Upper lobe of right lung (tissue), 1 donor: ENCODE results near the gene COX7B2. TPM values are rescaled to one million over a fixed set of nuclear protein-coding genes. Genes with fewer than 3 reads are reported as not detected.
A peak's percentile ranks its signal among the peaks of the same experiment; 100 is the strongest.

ENCODE experiments used
- ATAC-seq: fragments of 200-7000 bp; cut with Tn5 transposase; one replicate; pipeline ENCODE4 v1.9.1; 2020; ENCODE audit warnings: mild to moderate bottlenecking, moderate library complexity
- DNase-seq: peaks from one replicate; pipeline ENCODE4 v3.0.0-alpha.2; 2020
- H3K27ac ChIP-seq: fragments of 200-600 bp; one replicate; pipeline ENCODE4 v1.8.0; 2022
- H3K27me3 ChIP-seq: fragments of 200-600 bp; one replicate; pipeline ENCODE4 v1.8.0; 2022; ENCODE audit warnings: mild to moderate bottlenecking
- H3K36me3 ChIP-seq: fragments of 200-600 bp; one replicate; pipeline ENCODE4 v1.8.0; 2022
- H3K4me1 ChIP-seq: fragments of 200-600 bp; one replicate; pipeline ENCODE4 v1.8.0; 2022
- H3K4me3 ChIP-seq: fragments of 200-600 bp; one replicate; pipeline ENCODE4 v1.8.0; 2022; ENCODE audit warnings: mild to moderate bottlenecking
- H3K9me3 ChIP-seq: fragments of 200-600 bp; one replicate; pipeline ENCODE4 v1.8.0; 2022
- intact Hi-C: fragments of 100-400 bp; cut with DNase I; formaldehyde crosslinking; loops from one replicate; pipeline ENCODE4 v1.11.0; 2022
- total RNA-seq: library from RNA; stranded (reverse); fragmentation: NEBNext Ultra II Directional; extraction: Animal tissue kit (Norgen Biotek cat#: 25700); gene quantifications from one replicate; pipeline ENCODE4 v1.2.1, GENCODE V29; 2021
- TF ChIP-seq, protein P1 (sequence below): fragments of 200-600 bp; IDR thresholded peaks from one replicate; pipeline ENCODE4 v1.8.0; 2022; ENCODE audit warnings: antibody characterized with exemption
- donor health status: DM: no; HTN: yes; CAD: no; lungs with severe emphysema.

The COX7B2 gene
- total RNA-seq, 1 donor from 2014 or later, result not detected

DNA sequence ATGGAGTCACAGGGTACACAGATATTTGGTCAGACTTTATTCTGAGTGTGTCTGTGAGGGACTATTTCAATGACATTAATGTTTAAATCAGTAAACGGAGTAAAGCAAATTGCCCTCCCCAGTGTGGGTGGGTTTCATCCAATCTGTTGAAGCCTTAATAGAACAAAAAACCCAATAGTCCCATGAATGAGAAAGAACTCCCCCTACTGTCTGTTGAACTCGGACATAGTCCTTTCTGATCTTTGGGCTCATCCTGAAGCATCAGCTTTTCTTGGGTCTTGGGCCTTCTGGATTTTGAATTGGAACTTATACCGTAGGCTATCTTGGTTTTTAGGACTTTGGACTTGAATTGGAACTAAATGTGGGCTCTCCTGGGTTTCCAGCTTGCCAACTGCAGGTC lies 193.6 kb downstream of the COX7B2 start:
- intact Hi-C loops, result no loop called here
- Histone ChIP-seq H3K36me3 (no peaks in the 10 kb centered on the region), H3K27ac (no peak overlapping the region), H3K4me1 (no peaks in the 10 kb centered on the region), H3K27me3 (no peaks in the 10 kb centered on the region), H3K9me3 (no peaks in the 10 kb centered on the region), H3K4me3 (no peak overlapping the region)
- TF ChIP-seq, protein P1, sequence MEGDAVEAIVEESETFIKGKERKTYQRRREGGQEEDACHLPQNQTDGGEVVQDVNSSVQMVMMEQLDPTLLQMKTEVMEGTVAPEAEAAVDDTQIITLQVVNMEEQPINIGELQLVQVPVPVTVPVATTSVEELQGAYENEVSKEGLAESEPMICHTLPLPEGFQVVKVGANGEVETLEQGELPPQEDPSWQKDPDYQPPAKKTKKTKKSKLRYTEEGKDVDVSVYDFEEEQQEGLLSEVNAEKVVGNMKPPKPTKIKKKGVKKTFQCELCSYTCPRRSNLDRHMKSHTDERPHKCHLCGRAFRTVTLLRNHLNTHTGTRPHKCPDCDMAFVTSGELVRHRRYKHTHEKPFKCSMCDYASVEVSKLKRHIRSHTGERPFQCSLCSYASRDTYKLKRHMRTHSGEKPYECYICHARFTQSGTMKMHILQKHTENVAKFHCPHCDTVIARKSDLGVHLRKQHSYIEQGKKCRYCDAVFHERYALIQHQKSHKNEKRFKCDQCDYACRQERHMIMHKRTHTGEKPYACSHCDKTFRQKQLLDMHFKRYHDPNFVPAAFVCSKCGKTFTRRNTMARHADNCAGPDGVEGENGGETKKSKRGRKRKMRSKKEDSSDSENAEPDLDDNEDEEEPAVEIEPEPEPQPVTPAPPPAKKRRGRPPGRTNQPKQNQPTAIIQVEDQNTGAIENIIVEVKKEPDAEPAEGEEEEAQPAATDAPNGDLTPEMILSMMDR, result no peak
- no peak for ATAC-seq
- DNase-seq, result no peak

DNA sequence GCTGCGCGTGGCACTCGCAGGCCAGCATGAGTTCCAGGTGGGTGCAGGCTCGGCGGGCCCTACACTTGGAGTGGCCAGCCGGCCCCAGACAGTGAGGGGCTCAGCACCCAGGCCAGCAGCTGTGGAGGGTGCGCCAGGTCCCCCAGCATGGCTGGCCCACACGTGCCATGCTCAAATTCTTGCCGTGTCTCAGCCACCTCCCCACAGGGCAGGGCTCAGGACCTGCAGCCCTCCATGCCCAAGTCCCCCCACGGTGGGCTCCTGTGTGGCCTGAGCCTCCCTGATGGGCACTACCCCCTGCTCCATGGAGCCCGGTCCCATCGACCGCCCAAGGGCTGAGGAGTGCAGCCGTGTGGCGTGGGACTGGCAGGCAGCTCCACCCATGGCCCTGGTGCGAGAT lies 210.2 kb downstream of the COX7B2 start:
- no peak overlapping the region for H3K27ac ChIP-seq
- no peak overlapping the region for H3K4me3 ChIP-seq
- peak; percentile 39 for ATAC-seq
- H3K9me3 ChIP-seq, result no peaks in the 10 kb centered on the region
- DNase-seq, result no peak
- no peaks in the 10 kb centered on the region for H3K27me3 ChIP-seq
- H3K36me3 ChIP-seq, result no peaks in the 10 kb centered on the region
- H3K4me1 ChIP-seq, result no peaks in the 10 kb centered on the region
- TF ChIP-seq, protein P1, result no peak
- intact Hi-C loops, result no loop called here

Other genes with a start within 250 kb of the COX7B2 start
- gene GABRA4, start 84.3 kb upstream of the COX7B2 start, total RNA-seq, result not detected
- not detected for gene GABRB1, start 122.3 kb upstream of the COX7B2 start, total RNA-seq